Measurements from ENCODE around the gene EMSY. TPM values are rescaled to one million over a fixed set of nuclear protein-coding genes. Genes with fewer than 3 reads are reported as not detected.
"Not testable (repeated sequence)": the region's sequence is repeated elsewhere in the genome, so short reads cannot be mapped to it uniquely, and the experiment has no call there.

Gene EMSY
- total RNA-seq, 1 experiment from 2014 or later, result 19.7 TPM

DNA sequence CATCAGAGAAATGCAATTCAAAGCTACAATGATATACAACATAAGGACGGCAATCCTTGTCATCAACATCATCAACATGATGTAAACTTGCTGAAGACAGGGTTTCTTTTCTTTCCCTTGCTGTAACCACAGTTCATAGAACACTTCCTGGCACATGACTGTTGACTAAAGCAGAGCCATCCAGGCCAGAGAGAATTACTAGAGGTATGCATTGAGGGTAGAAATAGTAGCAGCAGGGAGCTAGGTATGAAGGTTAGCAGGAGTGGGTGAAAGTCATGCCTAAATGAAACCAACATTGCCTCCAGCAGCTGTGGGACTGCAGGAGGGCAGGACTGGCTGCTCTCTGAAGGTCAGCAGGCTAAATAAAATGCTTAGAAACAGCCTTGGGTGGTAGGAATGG lies 122.0 kb downstream of the EMSY start:
- ChIA-PET CTCF (no interaction called here), POLR2A (no interaction called here)
- Mint-ChIP-seq H3K4me3 (ENCODE audit: unreplicated experiment) (no peak overlapping the region), H3K27me3 (ENCODE audit: insufficient read depth, unreplicated experiment) (no peaks in the 10 kb centered on the region), H3K36me3 (ENCODE audit: insufficient read depth, unreplicated experiment) (no peaks in the 10 kb centered on the region), H3K27ac (ENCODE audit: low read depth, unreplicated experiment) (no peak overlapping the region), H3K4me1 (ENCODE audit: insufficient read depth, unreplicated experiment) (peaks cover 5% of the 10 kb centered on the region), H3K9me3 (ENCODE audit: unreplicated experiment) (peaks cover 10% of the 10 kb centered on the region)
- no peak for DNase-seq (ENCODE audit: unreplicated experiment)
- intact Hi-C loops (cut with micrococcal nuclease), result no loop called here
- TF ChIP-seq, protein P1, sequence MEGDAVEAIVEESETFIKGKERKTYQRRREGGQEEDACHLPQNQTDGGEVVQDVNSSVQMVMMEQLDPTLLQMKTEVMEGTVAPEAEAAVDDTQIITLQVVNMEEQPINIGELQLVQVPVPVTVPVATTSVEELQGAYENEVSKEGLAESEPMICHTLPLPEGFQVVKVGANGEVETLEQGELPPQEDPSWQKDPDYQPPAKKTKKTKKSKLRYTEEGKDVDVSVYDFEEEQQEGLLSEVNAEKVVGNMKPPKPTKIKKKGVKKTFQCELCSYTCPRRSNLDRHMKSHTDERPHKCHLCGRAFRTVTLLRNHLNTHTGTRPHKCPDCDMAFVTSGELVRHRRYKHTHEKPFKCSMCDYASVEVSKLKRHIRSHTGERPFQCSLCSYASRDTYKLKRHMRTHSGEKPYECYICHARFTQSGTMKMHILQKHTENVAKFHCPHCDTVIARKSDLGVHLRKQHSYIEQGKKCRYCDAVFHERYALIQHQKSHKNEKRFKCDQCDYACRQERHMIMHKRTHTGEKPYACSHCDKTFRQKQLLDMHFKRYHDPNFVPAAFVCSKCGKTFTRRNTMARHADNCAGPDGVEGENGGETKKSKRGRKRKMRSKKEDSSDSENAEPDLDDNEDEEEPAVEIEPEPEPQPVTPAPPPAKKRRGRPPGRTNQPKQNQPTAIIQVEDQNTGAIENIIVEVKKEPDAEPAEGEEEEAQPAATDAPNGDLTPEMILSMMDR (IDR thresholded peaks at IDR 0.05; ENCODE audit: unreplicated experiment), result no peak
- BruUV-seq (replicated peaks), result no TSS peak

DNA sequence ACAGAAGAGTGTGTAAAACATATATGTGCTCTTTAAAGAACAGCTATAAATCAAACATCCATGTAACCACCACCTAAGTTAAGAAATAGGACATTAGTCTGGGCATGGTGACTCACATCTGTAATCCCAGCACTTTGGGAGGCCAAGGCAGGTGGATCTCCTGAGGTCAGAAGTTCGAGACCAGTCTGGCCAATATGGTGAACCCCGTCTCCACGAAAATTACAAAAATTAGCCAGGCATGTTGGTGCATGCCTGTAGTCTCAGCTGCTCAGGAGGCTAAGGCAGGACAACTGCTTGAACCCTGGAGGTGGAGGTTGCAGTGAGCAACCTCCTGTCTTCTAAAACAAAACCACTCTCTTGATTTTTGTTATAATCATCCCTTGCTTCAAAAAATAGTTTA lies 122.4 kb downstream of the EMSY start:
- H3K4me3 Mint-ChIP-seq (ENCODE audit: unreplicated experiment), result no peak overlapping the region
- H3K9me3 Mint-ChIP-seq (ENCODE audit: unreplicated experiment), result peaks cover 10% of the 10 kb centered on the region
- TF ChIP-seq, protein P1 (IDR thresholded peaks at IDR 0.05; ENCODE audit: unreplicated experiment), result no peak
- no peaks in the 10 kb centered on the region for H3K27me3 Mint-ChIP-seq (ENCODE audit: insufficient read depth, unreplicated experiment)
- POLR2A ChIA-PET, result interaction anchor here (0.8 kb wide), 1 partner anchor 13 kb away, joined by 4 read pairs; no protein-coding TSS in a partner anchor
- DNase-seq (ENCODE audit: unreplicated experiment), result no peak
- intact Hi-C loops (cut with micrococcal nuclease), result no loop called here
- no peak overlapping the region for H3K27ac Mint-ChIP-seq (ENCODE audit: low read depth, unreplicated experiment)
- no TSS peak for BruUV-seq (replicated peaks)
- H3K36me3 Mint-ChIP-seq (ENCODE audit: insufficient read depth, unreplicated experiment), result no peaks in the 10 kb centered on the region
- CTCF ChIA-PET, result interaction anchor here (0.5 kb wide), 1 partner anchor 110 kb away, joined by 4 read pairs; no protein-coding TSS in a partner anchor
- peaks cover 5% of the 10 kb centered on the region for H3K4me1 Mint-ChIP-seq (ENCODE audit: insufficient read depth, unreplicated experiment)

DNA sequence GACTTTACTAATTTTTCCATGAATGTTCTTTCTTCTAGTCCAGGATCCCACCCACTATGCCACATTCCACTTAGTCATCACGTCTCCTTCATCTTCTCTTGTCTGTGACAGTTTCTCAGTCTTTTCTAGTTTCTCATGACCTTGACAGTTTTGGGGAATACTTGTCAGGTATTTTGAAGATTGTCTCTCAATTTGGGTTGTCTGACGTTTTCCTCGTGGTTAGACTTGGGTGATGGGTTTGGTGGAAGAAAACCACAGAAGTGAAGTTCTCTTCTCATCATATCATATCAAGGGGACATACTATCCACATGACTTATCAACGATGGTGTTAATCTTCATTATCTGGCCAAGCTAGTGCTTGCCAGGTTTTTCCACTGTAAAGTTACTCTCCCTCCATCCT lies 123.3 kb downstream of the EMSY start:
- H3K4me1 Mint-ChIP-seq (ENCODE audit: insufficient read depth, unreplicated experiment), result peaks cover 5% of the 10 kb centered on the region
- POLR2A ChIA-PET, result interaction anchor here (0.8 kb wide), 1 partner anchor 14 kb away, joined by 4 read pairs; no protein-coding TSS in a partner anchor

DNA sequence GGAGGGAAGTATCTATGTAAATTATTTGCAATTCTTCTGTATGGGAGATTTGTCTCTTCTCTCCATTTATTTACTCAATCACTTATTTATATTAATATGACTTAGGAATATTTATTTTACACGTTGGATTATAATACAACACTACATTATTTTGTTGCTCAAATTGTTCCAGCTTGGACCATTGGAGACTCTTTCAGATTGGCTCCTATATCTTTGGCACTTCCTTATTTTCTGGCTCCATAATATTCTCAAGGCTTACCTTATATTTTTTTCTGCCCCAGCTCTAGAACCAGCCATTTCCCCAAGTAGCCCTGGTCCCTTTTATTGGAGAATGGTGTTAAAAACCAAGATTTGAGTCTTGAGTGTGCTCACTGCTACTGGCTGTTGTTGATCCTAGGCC lies 123.8 kb downstream of the EMSY start:
- H3K36me3 Mint-ChIP-seq (ENCODE audit: insufficient read depth, unreplicated experiment), result no peaks in the 10 kb centered on the region
- peaks cover 8% of the 10 kb centered on the region for H3K4me1 Mint-ChIP-seq (ENCODE audit: insufficient read depth, unreplicated experiment)
- no peaks in the 10 kb centered on the region for H3K27me3 Mint-ChIP-seq (ENCODE audit: insufficient read depth, unreplicated experiment)
- H3K27ac Mint-ChIP-seq (ENCODE audit: low read depth, unreplicated experiment), result no peak overlapping the region
- DNase-seq (ENCODE audit: unreplicated experiment), result no peak
- peaks cover 10% of the 10 kb centered on the region for H3K9me3 Mint-ChIP-seq (ENCODE audit: unreplicated experiment)
- ChIA-PET CTCF (interaction anchor here (1.0 kb wide), 1 partner anchor 113 kb away, joined by 3 read pairs; no protein-coding TSS in a partner anchor), POLR2A (interaction anchor here (0.7 kb wide), 2 partner anchors 19 to 123 kb away, joined by 3 to 6 read pairs; no protein-coding TSS in a partner anchor)
- no peak overlapping the region for H3K4me3 Mint-ChIP-seq (ENCODE audit: unreplicated experiment)
- TF ChIP-seq, protein P1 (IDR thresholded peaks at IDR 0.05; ENCODE audit: unreplicated experiment), result no peak
- intact Hi-C loops (cut with micrococcal nuclease), result no loop called here
- no TSS peak for BruUV-seq (replicated peaks)

More for the DNA sequence above, 123.3 kb downstream of the EMSY start:
- no peak overlapping the region for H3K4me3 Mint-ChIP-seq (ENCODE audit: unreplicated experiment)
- CTCF ChIA-PET, result interaction anchor here (1.0 kb wide), 1 partner anchor 114 kb away, joined by 3 read pairs; no protein-coding TSS in a partner anchor
- no TSS peak for BruUV-seq (replicated peaks)
- no peak overlapping the region for H3K27ac Mint-ChIP-seq (ENCODE audit: low read depth, unreplicated experiment)
- no peaks in the 10 kb centered on the region for H3K36me3 Mint-ChIP-seq (ENCODE audit: insufficient read depth, unreplicated experiment)
- TF ChIP-seq, protein P1 (IDR thresholded peaks at IDR 0.05; ENCODE audit: unreplicated experiment), result no peak
- H3K9me3 Mint-ChIP-seq (ENCODE audit: unreplicated experiment), result peaks cover 10% of the 10 kb centered on the region
- no peaks in the 10 kb centered on the region for H3K27me3 Mint-ChIP-seq (ENCODE audit: insufficient read depth, unreplicated experiment)
- intact Hi-C loops (cut with micrococcal nuclease), result no loop called here
- no peak for DNase-seq (ENCODE audit: unreplicated experiment)

DNA sequence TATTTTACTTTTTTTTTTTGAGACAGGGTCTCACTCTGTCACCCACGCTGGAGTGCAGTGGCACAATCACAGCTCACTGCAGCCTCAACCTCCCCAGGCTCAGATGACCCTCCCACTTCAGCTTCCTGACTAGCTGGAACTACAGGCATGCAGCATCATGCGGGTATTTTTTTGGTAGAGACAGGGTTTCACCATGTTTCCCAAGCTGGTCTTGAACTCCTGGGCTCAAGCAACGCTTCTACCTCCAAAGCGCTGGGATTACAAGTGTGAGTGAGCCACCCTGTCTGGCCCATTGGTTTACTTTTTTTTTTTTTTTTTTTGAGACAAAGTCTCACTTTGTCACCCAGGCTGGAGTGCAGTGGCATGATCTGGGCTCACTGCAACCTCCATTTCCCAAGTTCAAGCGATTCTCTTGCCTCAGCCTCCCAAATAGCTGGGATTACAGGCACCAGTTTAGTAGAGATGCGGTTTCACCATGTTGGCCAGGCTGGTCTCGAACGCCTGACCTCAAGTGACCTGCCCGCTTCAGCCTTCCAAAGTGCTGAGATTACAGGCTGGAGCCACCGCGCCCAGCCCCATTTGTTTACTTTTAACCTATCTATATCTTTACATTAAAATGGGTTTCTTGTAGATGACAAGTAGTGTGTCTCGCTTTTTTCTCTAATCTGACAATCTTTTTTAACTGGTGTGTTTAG lies 127.5 kb downstream of the EMSY start:
- BruUV-seq (replicated peaks); intact Hi-C loops (cut with micrococcal nuclease); H3K27ac Mint-ChIP-seq (ENCODE audit: low read depth, unreplicated experiment); H3K36me3 Mint-ChIP-seq (ENCODE audit: insufficient read depth, unreplicated experiment); DNase-seq (ENCODE audit: unreplicated experiment); H3K4me3 Mint-ChIP-seq (ENCODE audit: unreplicated experiment); H3K9me3 Mint-ChIP-seq (ENCODE audit: unreplicated experiment); H3K27me3 Mint-ChIP-seq (ENCODE audit: insufficient read depth, unreplicated experiment): not testable (repeated sequence)
- POLR2A ChIA-PET, result interaction anchor here (0.7 kb wide), 1 partner anchor 284 kb away, joined by 3 read pairs; no protein-coding TSS in a partner anchor
- H3K4me1 Mint-ChIP-seq (ENCODE audit: insufficient read depth, unreplicated experiment), result peaks cover 24% of the 10 kb centered on the region
- CTCF ChIA-PET, result interaction anchor here (0.7 kb wide), 1 partner anchor 150 kb away, joined by 3 read pairs; no protein-coding TSS in a partner anchor

All from MCF 10A (cell line).